Prostate gland (tissue), 2 donors: ENCODE measurements around the gene BDKRB2. TPM values are rescaled to one million over a fixed set of nuclear protein-coding genes. Genes with fewer than 3 reads are reported as not detected.

Experiments
- DNase-seq: peaks from one replicate; pipeline ENCODE4 v3.0.0-alpha.2; 2019; ENCODE audit warnings: low spot score
- H3K27ac ChIP-seq, 2 donors: fragments of 200-600 bp; sonication (generic); 2 replicates each; pipeline ENCODE4 v1.5.1; 2017 to 2019
- H3K27me3 ChIP-seq: fragments of 200-600 bp; sonication (generic); replicated peaks from 2 replicates; pipeline ENCODE4 v1.5.1; 2019; ENCODE audit not compliant: insufficient read depth
- H3K36me3 ChIP-seq, 2 donors: fragments of 200-600 bp; sonication (generic); 1 replicate in 1 of 2; 2 replicates in 1 of 2; pipeline versions ENCODE4 v1.5.1 to v1.8.1; 2017 to 2019
- H3K4me1 ChIP-seq: fragments of 200-600 bp; sonication (generic); replicated peaks from 2 replicates; pipeline ENCODE4 v1.5.1; 2019
- H3K4me3 ChIP-seq, 2 donors: fragments of 200-600 bp; sonication (generic); 2 replicates each; pipeline ENCODE4 v1.5.1; 2017 to 2019
- H3K9me3 ChIP-seq: fragments of 200-600 bp; sonication (generic); 2 replicates; pipeline ENCODE4 v1.5.1; 2017
- POLR2A ChIP-seq: fragments of 450-650 bp; IDR thresholded peaks from one replicate; pipeline ENCODE4 v1.6.1; 2016; ENCODE audit warnings: antibody characterized with exemption, mild to moderate bottlenecking
- POLR2AphosphoS5 ChIP-seq: sonication (generic); formaldehyde crosslinking; IDR thresholded peaks from one replicate; pipeline ENCODE4 v1.6.1; 2017; ENCODE audit warnings: antibody characterized with exemption
- WGBS: methylation state at CpG from one replicate; pipeline ENCODE4 v1.1.5; 2018; 5-methylcytosine and 5-hydroxymethylcytosine counted together
- intact Hi-C: fragments of 100-400 bp; cut with DNase I; formaldehyde crosslinking; loops from one replicate; pipeline ENCODE4 v1.14.2; 2022
- total RNA-seq, 2 donors: library from RNA; depleted of rRNA; stranded (reverse); fragments of >200 nt; gene quantifications; one replicate each; pipeline ENCODE4 v1.1.0, GENCODE V29; 2016
- TF ChIP-seq, protein P1 (sequence below), 4 experiments: fragments of 200-600 bp in 2 of 4; fragments of 450-650 bp in 2 of 4; sonication (generic) in 2 of 4; IDR thresholded peaks; 1 replicate in 3 of 4; 2 replicates in 1 of 4; pipeline ENCODE4 v1.5.1; 2016 to 2019; ENCODE audit warnings: antibody characterized with exemption in 4 of 4, mild to moderate bottlenecking in 2 of 4, moderate library complexity in 2 of 4

Gene BDKRB2
- total RNA-seq, 2 donors from 2014 or later: 0.97 to 1.2 TPM

DNA sequence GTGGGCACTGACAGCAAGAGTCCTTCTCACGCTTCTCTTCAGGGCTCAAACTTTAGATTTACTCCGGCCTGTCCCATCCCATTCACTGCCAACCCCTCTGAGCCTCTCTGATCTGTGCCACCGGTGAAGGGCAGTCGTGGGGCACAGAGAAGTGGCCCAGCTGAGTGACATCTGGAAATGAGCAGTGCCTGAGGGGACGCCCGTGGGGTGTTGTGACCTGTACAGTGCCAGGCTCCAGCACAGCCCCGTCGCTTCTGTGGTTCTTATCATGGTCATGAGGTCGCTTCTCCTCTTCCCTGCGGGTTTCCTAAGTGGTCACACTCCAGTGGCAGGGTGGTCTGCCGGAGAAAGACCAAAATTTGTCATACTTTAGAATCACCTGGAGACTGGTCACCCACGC lies 4.1 kb downstream of the BDKRB2 start:
- Histone ChIP-seq H3K36me3 (no peaks in the 10 kb centered on the region), H3K27ac (no peak overlapping the region), H3K9me3 (no peaks in the 10 kb centered on the region), H3K27me3 (no peaks in the 10 kb centered on the region), H3K4me1 (no peaks in the 10 kb centered on the region), H3K4me3 (no peak overlapping the region)
- intact Hi-C loops: no loop called here
- DNase-seq: no peak
- WGBS: 92% methylated on average over 12 of the region's 12 CpGs
- TF ChIP-seq POLR2A: no peak
- no peak for TF ChIP-seq POLR2AphosphoS5
- TF ChIP-seq, protein P1, sequence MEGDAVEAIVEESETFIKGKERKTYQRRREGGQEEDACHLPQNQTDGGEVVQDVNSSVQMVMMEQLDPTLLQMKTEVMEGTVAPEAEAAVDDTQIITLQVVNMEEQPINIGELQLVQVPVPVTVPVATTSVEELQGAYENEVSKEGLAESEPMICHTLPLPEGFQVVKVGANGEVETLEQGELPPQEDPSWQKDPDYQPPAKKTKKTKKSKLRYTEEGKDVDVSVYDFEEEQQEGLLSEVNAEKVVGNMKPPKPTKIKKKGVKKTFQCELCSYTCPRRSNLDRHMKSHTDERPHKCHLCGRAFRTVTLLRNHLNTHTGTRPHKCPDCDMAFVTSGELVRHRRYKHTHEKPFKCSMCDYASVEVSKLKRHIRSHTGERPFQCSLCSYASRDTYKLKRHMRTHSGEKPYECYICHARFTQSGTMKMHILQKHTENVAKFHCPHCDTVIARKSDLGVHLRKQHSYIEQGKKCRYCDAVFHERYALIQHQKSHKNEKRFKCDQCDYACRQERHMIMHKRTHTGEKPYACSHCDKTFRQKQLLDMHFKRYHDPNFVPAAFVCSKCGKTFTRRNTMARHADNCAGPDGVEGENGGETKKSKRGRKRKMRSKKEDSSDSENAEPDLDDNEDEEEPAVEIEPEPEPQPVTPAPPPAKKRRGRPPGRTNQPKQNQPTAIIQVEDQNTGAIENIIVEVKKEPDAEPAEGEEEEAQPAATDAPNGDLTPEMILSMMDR (IDR thresholded peaks at IDR 0.05): no peak

DNA sequence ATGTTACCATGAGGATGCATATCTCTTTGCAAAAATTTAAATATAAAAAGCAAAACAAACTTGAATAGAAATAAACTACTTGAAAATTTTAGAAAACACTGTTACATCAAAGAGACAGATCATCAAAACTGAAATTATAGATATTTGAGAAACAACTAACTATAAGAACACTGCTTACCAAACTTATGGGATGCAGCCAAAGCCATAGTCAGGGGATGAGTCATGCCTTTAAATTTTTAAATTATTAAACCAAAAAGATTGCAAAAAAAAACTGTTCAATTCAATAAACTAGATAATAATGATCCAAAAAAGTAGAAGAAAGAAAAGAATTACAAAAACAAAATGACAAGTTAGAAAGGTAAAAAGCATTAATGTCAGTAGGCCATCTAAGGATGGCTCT lies 7.5 kb downstream of the BDKRB2 start:
- no peaks in the 10 kb centered on the region for H3K27me3 ChIP-seq
- H3K4me1 ChIP-seq: no peaks in the 10 kb centered on the region
- H3K27ac ChIP-seq: no peak overlapping the region
- intact Hi-C loops: no loop called here
- DNase-seq: no peak
- TF ChIP-seq POLR2AphosphoS5 (no peak), POLR2A (no peak)
- TF ChIP-seq, protein P1 (IDR thresholded peaks at IDR 0.05): no peak
- H3K4me3 ChIP-seq: no peak overlapping the region
- no peaks in the 10 kb centered on the region for H3K36me3 ChIP-seq
- no peaks in the 10 kb centered on the region for H3K9me3 ChIP-seq

DNA sequence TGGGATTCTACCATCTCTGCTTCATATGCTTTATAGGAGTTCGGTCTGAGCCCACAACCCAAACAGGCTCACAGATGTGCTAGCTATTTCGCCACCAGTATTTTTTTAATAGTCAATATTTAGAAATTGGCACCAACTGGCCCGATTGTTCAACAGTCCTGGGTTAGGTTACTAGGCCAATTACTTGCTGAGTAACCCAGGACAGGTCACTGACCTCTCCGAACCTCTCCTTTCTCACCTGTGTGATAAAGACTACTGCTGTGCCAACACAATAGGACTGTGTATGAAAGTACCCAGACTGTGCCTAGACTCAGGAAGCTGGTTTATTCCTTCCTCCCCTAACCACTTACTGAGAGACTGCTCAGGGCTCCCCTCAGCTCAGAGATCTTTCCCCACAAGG lies 8.3 kb downstream of the BDKRB2 start:
- no peaks in the 10 kb centered on the region for H3K4me1 ChIP-seq
- no peak for DNase-seq
- TF ChIP-seq POLR2A: no peak
- TF ChIP-seq, protein P1 (IDR thresholded peaks at IDR 0.05): no peak
- TF ChIP-seq POLR2AphosphoS5: no peak
- no peaks in the 10 kb centered on the region for H3K27me3 ChIP-seq
- WGBS: 96% methylated on average over 4 of the region's 4 CpGs
- H3K4me3 ChIP-seq: no peak overlapping the region
- no peaks in the 10 kb centered on the region for H3K36me3 ChIP-seq
- intact Hi-C loops: no loop called here
- no peaks in the 10 kb centered on the region for H3K9me3 ChIP-seq
- H3K27ac ChIP-seq: no peak overlapping the region

DNA sequence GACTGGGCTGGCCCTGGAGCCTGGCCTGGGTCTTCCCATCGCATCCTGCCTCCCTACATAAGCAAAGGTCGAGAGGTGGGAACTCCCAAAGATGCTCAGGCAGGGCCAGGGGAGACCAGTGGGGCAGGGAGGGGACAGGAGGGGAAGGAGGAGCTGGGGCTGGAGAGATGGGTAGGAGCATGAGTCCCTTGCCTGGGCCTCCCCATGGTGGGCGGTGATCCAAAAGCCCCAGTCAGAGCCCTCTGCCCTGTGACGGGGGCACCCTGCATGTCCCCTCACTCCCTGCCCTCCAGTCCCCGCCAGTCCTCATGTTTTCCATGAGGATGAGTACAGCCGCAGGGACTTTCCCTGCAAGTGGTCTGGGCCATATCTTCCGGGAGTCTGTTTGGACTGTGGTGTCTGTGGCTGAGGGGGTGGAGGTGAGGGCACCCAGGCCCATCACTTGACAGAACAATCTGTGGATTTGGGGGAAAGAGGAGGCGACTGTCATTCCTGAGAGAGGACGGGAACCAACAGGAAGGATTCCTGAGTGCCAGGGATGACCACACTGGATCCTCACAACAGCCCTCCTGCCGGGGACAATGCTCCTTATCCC lies 9.3 kb downstream of the BDKRB2 start:
- WGBS: 90% methylated on average over 10 of the region's 10 CpGs
- no peak for DNase-seq
- no peaks in the 10 kb centered on the region for H3K27me3 ChIP-seq
- no peaks in the 10 kb centered on the region for H3K36me3 ChIP-seq
- intact Hi-C loops: no loop called here
- H3K27ac ChIP-seq: no peak overlapping the region
- no peaks in the 10 kb centered on the region for H3K4me1 ChIP-seq
- no peak overlapping the region for H3K4me3 ChIP-seq
- TF ChIP-seq POLR2A: no peak
- TF ChIP-seq POLR2AphosphoS5: no peak
- TF ChIP-seq, protein P1 (IDR thresholded peaks at IDR 0.05): no peak
- no peaks in the 10 kb centered on the region for H3K9me3 ChIP-seq

DNA sequence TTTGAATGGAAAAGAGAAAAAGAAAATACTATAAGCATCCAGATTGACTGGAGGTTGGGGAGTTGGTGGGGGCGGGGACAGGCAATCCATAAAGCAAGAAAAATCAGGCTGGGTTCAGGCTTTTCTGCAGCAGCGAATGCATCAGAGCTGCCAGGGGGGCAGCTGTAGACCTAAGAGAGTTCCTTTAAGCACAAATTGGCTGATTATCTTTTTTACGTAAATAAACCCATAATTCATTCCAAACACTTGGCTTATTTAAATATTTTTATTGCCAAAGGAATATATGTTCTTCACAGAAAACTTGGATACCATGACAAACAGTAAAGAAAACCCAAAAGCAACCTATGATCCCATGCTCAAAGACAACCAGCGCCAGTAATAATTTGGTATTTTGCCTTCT lies 10.2 kb downstream of the BDKRB2 start:
- DNase-seq: no peak
- intact Hi-C loops: no loop called here
- Histone ChIP-seq H3K36me3 (no peaks in the 10 kb centered on the region), H3K9me3 (no peaks in the 10 kb centered on the region), H3K4me3 (no peak overlapping the region), H3K4me1 (no peaks in the 10 kb centered on the region), H3K27ac (no peak overlapping the region), H3K27me3 (no peaks in the 10 kb centered on the region)
- TF ChIP-seq POLR2AphosphoS5 (no peak), POLR2A (no peak)
- TF ChIP-seq, protein P1 (IDR thresholded peaks at IDR 0.05): no peak
- WGBS: 80% methylated on average over 4 of the region's 4 CpGs
